GM21723 (cell line): ENCODE measurements around the gene DAB2IP.

Source experiments
- ATAC-seq: cut with Tn5 transposase; IDR thresholded peaks from one replicate; pipeline ENCODE4 v1.9.1; 2021; ENCODE audit warnings: mild to moderate bottlenecking, moderate library complexity; ENCODE audit not compliant: unreplicated experiment

The DAB2IP gene

DNA sequence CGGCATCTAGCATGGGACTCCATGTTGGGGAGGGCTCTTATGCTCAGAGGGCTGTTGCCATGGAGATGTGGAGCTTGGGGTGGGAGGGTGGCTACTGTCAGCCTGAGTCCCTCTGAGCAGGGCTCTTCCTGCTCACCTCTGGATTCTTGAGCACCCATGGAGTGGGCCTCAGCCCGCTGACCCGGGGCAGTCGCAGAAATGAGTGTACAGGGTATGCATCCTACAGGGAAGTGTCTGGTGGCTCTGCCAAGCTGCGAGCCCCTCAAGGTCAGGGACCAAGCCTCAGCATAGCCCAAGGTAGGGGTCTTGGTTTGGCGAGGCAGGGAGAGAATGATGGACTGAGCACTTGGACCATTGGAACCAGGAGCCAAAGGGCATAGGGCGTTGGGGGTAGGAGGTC is 104.1 kb downstream of the DAB2IP start:
- ATAC-seq: no peak

DNA sequence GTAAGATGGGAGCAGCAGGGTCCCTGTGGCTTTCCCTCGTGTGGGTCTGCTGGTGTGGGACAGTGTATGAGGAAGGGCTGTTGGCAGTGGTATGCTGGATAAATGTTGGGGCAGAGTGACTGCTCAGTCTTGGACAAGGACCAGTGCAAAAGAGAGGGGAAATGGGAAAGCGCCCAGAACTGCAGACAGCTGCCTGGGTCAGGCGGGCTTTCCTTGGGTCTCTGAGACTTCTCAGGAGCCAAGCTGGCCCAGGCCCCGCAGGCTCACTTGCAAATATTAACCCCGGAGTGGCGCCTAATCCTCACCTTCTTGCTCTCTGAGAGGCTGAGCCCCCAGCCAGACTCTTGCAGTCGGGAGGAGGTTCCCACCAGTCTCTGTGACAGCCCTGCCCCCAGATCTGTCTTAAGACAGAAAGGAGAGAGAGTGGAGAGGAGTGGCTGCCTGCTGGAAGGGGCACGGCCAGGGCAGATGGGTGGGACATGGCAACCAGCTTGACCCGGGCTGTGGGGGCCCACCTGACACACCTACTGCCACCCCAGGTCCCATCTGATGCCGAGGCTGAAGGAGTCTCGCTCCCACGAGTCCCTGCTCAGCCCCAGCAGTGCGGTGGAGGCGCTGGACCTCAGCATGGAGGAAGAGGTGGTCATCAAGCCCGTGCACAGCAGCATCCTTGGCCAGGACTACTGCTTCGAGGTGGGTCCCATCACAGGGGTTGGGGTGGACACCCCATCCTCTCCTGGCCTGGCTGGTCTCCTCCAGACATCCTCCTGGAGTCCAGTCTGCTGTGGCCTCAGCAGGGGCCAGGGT is 105.2 kb downstream of the DAB2IP start:
- no peak for ATAC-seq

DNA sequence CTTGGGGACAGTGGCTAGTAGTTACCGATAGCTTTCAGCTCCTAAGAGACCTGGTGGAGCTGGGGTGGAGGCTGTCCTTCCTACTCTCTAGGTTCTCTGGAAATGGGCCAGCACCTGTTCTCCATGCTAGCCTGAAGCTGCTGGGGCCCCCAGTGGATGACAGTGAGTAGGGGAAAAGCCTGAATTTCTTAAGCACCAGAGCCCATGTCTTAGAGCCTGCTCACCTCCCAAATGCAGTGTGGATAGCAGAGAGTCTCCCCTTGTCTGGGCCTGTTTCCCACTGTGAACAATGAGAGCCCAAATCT is 105.8 kb downstream of the DAB2IP start:
- ATAC-seq: no peak

DNA sequence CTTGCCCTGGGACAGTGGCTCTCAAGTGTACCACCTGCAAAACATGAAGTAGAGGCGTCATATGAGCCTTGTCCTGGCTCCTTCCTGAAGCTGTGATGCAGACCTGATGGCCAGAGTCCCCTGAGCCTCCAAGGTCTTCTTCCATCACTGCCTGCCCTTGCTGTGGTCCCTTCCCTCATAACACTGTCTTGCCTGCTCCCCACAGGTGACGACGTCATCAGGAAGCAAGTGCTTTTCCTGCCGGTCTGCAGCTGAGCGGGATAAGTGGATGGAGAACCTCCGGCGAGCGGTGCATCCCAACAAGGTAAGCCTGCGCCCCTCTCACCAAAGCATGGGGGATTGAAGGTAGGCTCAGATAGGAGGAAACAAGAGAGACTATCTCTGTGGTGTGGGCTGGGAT is 107.3 kb downstream of the DAB2IP start:
- ATAC-seq: no peak

DNA sequence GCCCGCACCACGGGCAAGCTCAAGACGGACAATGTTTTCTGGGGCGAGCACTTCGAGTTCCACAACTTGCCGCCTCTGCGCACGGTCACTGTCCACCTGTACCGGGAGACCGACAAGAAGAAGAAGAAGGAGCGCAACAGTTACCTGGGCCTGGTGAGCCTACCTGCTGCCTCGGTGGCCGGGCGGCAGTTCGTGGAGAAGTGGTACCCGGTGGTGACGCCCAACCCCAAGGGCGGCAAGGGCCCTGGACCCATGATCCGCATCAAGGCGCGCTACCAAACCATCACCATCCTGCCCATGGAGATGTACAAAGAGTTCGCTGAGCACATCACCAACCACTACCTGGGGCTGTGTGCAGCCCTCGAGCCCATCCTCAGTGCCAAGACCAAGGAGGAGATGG is 108.6 kb downstream of the DAB2IP start:
- no peak for ATAC-seq

DNA sequence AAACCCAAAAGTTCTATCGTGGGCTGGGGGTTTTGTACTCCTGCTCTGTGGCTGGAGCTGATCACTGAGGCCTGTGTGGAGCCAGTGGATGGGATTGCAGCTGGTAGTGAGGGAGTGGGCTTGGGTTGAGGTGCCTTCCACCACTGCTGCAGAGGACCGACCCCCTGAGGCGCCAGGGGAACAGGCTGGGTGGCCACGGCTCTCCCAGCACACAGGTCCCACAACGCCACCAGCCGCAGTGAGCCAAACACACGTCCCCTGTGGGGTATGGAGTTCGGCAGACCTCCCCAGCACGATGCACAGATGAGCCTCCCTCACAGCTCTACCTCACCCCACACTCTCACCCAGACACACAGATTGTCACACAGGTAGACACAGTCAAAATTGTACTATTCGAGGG is 109.1 kb downstream of the DAB2IP start:
- no peak for ATAC-seq

DNA sequence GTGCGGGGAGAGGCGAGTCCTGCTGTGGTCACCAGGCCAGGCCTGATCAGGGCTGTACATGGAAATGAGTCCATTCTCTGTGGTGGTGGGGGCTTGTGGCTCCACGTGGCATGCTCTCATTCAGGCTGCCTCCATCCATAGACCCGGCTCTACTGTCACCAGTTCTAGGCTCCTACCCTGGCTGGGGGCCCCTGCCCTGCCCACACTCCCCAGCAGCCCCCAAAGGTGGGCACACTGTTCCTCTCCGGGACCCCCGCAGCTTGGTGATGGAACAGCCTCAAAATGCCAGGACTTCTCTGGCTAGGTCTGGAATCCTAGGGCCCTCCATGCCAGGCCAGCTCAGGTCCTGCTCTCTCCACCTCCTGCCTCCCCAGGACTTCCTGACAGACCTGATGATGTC is 111.7 kb downstream of the DAB2IP start:
- no peak for ATAC-seq

DNA sequence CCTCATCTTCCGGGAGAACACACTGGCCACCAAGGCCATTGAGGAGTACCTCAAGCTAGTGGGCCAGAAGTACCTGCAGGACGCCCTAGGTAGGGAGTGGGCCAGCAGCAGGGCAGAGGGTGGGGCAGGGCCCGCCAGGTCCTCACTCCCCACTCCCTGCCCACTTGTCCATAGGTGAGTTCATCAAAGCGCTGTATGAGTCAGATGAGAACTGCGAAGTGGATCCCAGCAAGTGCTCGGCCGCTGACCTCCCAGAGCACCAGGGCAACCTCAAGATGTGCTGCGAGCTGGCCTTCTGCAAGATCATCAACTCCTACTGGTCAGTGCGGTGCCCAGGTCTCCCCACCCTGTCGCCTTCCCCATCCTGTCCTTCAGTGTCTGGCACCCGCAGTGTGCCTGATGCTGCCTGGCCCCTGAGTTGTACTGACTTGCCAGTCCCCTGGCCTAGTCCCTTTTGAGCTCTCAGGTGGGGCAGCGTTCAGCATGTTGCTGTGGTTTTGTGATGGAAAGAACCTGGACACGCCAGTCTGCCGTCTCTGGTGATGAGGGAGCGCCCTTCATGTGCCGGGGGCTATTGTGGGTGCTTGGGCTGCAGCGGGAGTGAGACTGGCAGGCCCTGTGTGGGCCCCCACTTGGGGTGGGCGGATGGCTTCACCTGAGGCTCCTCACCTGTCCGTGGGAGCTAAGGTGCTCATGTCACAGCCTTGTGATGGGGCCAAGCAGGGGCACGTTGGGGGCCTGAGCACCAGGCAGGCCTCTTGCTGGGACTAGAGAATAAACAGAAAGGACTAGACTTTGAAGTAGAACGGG is 112.3 kb downstream of the DAB2IP start:
- ATAC-seq: no peak

DNA sequence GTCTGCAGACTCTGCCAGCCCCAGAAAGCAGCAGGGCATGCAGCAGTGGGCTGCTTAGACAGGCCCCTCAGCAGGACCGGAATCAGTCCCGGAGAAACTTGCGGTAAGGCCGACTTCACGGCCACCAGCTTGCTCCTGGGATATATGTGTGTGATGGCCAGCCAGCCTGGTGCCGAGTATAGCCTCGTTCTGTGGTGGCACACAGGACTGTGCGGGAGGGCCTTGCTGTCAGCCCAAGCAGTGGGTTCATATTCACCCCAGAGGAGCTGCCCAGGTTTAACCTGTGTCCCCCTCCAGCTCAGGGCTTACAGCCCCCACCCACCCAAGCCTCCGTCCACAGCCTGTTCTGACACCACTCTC is 112.9 kb downstream of the DAB2IP start:
- no peak for ATAC-seq

DNA sequence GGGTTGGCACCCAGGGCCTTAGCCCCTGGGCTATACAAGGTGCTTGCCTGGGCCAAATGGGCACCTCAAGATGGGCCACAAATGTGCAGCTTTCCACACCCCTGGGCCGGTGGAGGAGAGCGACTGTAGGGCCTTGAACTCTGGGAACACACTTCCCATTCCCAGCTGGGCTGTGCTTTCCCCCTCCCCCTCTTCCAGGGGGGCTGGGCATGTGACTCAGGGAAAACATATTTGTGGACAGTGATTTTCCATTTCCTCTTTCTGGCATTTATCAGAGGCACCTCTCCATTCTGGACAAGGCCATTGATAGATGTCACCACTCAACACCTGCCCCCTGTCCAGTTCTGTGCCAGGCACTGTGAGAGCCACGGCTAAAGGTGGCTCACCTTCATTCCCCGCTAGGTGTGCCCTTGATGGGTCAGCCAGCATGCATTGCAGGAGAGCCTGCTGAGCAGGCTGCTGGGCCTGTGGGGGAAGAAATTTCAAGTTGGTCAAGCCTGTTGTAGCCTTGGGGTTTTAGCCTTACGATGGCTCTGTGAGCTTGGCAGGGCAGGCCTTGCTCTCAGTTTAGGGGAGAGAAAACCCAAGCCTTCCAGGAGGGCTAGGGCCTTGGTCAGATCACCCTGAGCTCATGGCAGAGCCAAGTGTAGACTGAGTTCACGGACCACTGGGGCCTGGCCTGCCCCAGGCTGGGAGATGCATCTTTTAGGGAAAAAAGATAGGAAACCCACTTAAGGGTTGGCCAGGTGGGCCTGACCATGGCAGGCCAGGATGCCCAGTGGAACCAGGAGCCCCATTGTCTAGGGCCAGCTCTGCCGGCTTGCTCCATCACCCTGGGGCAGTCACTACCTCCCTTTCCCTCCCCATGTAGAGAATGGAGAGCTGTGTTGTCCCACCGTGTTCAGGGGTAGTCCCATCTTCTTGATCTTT is 113.9 kb downstream of the DAB2IP start:
- ATAC-seq: no peak

DNA sequence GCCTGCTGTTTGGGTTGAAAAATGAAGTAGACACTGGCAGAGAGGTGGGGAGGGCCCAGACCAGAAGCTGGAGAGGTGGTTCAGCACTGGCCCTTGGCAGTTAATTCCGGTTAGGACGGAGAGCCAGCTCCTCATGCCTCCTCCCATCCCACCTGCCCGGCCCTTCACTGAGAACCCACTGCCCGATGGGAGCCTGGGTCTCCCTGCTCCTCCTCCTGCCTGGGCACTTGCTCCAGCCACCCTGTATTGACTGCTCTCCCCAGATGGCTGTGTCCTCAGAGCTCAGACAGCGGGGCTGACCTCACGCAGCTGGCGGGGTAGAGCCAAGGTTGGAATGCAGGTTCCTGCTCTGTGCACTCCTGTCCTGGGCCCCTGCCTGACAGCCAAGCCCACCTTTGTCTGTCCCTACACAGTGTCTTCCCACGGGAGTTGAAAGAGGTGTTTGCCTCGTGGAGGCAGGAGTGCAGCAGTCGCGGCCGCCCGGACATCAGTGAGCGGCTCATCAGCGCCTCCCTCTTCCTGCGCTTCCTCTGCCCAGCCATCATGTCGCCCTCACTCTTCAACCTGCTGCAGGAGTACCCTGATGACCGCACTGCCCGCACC is 114.7 kb downstream of the DAB2IP start:
- no peak for ATAC-seq

DNA sequence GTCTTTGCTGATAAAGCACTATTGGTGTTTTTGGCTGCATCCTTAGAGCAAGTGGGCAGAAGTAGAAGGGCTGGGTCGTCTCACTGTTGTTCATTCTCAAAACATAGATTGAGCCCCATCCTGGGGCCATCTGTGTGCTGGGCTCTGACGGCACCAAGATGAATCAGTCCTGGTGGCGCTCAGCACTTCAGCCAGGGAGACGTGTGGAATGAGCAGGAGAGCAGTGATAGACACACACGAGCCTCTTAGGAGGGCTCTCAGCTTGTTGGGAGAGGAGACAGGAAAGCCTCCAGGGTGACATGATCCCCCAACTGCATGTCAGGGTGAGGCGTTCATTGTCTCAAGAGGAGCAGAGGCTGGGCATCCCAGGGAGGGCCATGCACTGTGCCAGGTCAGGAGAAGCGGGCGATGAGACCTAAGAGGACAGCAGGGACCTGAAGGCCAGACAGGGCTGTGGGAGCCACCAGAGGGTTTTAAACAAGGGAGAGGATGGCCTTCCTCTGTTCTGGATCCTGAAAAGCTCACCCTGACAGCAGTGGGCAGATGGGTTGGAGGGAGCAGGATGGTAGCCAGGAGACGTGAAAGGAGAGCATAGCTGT is 115.8 kb downstream of the DAB2IP start:
- no peak for ATAC-seq

DNA sequence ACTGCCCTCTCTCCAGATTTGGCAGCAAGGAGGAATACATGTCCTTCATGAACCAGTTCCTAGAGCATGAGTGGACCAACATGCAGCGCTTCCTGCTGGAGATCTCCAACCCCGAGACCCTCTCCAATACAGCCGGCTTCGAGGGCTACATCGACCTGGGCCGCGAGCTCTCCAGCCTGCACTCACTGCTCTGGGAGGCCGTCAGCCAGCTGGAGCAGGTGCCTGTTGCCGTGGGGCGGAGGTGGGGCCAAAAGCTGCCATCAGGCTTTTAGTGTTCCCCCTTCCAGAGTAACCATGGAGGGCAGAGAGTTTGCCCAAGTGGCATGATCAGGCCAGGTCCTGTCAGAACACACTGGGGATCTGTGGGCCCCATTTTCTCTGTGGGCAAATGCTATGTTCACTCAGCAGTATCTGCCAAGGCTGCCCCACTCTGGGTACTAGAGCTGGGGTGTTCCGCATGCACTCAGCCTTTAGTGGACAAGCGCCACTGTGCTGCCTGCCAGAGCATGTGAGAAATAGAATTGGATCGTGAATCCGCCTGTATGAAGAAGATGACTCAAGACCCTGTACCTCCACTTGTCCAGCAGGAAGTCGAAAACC is 117.1 kb downstream of the DAB2IP start:
- ATAC-seq: no peak

DNA sequence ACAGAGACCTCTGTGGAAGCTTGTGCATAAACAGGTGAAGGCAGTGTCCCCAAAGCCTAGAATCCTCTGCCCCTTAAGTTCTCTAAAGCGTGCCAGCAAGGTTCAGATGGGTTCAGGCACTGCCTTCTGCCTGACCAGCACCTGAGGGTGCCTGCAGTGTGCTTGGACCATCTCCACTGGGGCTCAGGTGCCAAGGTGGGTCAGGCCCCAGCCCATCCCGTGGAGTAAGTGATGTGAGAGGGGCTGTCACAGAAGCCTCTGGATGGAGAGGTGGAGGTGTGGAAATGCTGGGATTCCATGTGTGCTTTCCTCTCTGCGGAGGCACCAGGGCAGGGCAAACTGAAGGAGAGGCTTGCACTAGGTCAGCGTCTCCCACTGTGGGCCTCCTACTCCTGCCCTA is 118.5 kb downstream of the DAB2IP start:
- ATAC-seq: no peak

DNA sequence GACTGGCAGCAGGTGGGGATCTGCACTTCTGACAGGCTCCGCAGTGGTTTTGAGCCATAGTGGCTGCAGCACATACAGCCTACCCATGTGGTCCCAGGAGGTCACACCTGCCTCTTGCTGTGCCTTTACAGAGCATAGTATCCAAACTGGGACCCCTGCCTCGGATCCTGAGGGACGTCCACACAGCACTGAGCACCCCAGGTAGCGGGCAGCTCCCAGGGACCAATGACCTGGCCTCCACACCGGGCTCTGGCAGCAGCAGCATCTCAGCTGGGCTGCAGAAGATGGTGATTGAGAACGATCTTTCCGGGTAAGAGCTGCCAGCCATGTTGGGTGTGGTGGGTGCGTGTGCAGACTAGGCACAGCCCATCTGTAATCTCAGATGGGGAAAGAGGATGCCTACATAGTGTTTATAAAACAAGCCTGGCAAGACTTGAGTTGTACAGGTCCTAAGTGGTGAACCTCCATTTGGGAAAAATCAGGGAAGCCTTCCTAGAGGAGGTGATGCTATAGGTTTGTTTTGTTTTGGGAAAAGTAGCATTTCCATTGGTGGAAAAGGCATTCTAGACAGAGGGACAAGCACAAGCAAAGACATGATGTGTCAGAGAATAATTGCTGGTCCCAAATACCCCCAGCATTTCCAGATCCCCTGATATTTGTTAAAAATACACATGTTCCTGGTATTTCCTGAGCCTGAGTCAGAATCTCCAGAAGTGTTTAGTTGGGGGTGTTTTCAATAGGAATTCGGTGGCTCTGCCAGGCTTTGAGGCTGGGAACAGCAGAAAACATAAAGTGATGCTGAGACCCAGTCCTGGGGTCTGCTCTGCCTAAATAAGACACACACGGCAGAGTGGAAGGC is 119.2 kb downstream of the DAB2IP start:
- ATAC-seq: no peak

DNA sequence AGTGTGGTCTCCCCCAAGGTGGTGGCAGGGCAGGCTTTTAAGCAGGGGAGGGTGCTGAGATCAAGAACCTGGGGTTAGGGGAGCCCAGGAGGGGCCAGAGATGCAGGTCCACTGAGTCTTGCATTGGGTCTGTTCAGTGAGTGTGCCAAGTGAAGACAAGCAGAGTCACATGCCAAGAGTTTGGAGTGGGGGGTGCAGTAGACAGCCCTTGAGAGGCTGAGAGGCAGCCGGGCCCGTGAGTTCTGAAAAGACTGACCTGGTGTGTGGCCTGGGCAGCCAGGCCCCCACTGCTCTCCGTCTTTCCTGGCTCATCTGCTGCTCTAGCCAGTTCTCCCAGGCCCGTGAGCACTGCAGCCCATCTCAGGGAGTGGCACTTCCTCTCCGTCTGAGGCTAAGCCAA is 120.0 kb downstream of the DAB2IP start:
- no peak for ATAC-seq

DNA sequence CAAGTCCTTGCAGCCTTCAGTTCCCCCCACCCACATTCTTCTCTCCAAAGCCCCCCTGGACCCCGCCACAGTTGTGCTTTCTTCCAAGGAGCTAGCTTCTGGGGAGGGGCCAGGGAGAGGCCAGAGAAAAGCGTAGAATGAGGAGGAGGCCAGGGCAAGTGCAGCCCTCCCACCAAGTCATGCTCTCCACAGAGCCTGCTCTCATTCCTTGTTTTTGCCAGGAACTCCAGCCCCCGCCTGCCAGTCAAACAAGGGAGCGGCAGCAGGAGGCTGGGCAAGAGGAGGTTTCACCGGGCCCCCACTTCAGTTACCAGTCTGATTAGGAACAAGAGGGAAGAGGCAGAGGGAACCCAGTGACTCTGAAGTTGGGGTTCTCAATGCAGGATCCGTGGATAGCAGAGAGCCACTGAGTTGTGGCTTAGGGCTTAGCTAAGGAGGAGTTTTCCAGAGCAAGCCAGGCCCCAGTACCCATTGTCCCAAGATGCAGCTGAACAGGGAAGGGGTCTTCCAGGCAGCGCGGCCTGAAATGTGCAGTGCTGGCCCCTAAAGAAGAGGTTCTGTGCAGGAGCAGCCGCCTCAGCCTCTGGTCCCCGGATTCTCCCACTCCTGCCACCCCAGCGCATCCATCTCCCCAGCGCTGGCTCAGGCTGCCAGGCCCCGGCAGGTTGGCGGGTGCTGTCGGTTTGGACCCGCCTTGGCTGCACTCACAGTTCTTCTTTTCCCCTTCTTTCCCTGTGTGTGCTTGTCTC is 120.6 kb downstream of the DAB2IP start:
- ATAC-seq: no peak

DNA sequence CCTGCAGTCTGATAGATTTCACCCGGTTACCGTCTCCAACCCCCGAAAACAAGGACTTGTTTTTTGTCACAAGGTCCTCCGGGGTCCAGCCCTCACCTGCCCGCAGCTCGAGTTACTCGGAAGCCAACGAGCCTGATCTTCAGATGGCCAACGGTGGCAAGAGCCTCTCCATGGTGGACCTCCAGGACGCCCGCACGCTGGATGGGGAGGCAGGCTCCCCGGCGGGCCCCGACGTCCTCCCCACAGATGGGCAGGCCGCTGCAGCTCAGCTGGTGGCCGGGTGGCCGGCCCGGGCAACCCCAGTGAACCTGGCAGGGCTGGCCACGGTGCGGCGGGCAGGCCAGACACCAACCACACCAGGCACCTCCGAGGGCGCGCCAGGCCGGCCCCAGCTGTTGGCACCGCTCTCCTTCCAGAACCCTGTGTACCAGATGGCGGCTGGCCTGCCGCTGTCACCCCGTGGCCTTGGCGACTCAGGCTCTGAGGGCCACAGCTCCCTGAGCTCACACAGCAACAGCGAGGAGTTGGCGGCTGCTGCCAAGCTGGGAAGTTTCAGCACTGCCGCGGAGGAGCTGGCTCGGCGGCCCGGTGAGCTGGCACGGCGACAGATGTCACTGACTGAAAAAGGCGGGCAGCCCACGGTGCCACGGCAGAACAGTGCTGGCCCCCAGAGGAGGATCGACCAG is 121.3 kb downstream of the DAB2IP start:
- no peak for ATAC-seq
